HG03571 (cell line): Measurements from ENCODE around the gene KLK13.

ENCODE experiments used
- ATAC-seq: cut with Tn5 transposase; IDR thresholded peaks from one replicate; pipeline ENCODE4 v1.9.1; 2021; ENCODE audit not compliant: unreplicated experiment

The KLK13 gene

DNA sequence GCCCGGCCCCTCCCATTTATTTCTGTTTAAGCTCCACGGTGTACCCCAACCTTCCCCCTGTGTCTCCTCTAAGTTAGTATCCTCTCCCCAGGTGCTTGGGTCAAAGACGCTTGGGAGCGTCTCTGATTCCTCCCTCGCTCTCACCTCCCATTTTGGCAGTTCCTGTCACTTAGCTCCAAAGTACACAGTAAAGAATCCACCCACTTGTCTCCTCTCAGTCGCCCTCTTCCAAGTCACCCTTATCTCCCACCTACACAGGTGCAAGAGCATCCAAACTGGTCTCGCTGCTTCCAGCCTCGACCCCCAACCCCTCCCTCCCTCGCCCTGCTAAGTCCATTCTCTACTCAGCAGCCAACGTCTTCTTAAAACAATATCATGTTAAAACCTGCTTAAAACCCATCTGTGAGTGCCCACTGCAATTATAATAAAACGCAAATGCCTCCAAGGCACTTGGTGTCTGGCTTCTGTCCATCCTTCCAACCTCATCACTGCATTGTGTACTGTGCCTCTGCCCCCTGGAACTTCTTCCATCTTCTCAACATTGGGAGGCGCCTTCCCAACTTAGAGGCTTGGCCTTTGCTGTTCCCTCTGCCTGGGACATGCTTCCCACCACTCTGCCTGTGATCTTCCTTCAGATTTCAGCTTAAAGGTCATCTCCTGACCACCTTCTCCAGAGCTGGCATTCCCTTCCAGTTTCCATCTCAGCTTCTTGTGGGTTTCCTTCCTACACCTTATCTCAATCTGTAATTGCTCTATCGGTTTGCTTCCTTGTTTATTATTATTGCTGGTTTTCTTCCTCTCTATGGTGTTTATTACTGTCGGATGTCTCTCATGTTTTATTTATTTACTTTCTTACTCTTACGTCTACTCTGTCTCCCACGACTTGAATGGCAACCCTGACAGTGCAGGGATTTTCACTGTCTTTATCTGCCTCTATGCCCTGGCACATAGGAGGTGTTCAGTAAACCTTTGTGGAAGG, 27.3 kb upstream of the KLK13 start:
- no peak for ATAC-seq

DNA sequence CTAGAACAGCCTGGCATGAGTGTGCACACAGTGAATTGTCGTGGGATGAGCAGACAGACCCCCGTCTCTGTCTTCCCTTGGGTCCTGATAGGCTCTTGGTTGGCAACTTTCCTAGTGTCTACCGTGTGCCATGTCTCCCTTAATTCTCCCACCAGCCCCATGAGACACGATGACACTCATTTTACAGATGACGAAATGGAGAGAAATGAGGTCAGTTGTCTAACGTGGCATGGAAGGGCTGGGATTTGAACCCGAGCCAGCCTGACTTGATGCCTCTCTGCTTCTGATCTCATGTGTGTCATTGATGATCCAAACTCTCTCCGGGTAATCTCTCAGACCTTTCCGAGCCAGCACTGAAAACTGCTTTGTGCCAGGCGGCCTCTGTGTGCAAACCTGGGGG, 26.2 kb upstream of the KLK13 start:
- ATAC-seq, result no peak

DNA sequence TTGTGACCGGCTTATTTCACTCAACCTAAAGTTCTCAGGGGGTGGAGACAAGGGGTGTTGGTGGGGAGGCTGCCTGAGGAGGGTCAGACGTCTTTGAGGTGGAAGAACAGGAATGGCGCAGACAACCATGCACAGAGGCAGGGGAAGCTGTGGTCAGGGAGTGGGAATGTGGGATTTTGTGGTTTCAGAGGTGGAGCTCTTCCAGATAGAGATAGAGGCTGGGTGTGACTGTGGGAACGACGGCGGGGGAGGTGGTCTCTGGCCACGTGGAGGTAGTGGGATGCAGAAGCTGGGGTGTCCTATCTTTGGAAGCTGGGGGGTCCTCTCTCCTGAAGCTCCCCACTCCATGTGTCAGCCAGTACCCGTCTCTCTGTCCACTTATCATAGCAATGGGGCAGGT, 25.6 kb upstream of the KLK13 start:
- ATAC-seq, result no peak

DNA sequence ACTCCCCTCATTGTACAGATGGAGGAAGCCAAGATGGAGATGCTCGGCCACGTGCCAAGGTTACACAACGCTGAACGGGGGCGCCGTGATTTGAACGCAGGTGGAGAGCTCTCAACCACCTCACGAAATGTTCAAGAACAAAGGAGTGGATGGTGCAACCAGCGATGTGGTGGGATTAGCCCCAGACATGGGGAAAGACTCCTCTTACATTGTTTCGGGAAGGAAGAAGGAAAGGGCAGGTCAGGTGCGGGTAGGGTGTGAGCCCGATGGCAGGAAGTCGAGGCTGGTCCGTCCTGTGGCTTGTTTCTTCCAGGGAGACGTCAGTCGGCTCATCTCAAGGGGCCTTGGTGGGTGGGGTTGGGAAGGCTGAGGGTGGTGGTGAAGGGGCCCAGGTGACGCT, 24.9 kb upstream of the KLK13 start:
- no peak for ATAC-seq

DNA sequence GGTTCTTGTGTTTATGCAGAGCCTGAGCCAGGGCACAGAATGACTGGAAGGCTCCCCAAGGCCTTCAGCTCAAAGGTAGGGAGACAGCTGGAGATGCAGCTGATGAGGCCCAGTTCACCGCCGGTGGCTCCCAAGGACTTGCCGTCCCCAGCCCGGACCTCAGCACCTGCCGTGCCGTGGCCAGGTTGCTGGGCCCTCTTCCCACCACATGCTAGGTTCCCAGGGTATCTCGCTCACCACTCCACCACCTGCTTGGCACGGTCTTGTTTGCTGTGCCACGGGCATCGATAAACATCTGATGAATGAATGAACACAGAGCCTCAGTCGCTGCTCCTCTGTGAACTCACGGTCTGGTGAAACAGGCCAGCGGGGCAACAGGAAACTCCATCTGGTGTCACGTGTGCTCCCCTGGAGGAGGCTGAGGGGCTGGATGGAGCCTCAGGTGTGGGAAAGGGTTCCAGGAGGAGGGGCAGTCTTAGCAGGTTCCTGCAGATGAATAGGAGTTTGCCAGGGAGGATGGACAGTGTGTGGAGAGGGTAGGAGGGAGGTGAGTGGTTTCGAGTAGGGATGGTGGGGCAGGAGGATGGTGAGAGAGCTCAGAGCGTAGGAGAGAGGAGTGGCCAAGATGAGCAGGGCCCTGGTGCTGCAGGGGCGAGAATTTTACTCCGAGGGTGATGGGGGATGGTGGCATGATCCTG, 21.4 kb upstream of the KLK13 start:
- ATAC-seq, result no peak

DNA sequence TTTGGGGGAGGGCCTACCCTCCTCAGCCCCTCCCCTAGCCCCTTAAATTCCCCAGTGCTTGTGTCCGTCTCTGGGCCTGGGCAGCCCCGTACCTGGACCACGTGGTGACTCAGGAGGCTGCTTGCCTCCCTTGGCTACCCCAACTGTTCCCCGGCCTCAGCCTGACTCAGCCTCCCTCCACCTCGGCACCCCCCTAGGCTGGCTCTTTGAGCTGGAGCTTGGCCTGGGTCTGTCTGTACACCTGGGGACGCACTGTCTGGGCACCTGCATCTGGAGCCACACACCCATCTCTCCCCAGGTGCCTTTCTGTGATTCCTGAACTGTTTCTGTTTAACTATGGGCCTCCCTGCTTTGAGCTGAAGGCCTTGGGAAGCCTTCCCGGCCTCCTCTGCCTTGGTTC, 19.6 kb upstream of the KLK13 start:
- ATAC-seq, result no peak

DNA sequence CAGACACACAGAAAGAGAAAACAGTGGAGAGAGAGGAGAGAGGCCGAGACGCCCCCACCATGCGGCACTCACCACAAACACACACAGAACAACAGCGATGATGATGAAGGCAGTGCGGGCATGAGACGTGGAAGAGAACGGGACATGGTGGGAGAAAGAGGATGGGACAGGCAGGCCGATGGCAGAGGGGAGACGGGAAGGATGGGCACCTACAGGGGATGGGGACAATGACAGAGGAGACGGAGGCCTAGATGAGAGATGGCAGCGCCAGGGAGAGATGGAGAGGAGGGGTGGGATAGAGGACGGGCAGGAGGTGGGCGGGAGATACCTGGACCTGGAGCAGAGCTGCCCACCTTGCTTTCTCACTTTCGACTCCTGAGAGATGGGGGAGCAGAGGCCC, 18.9 kb upstream of the KLK13 start:
- ATAC-seq, result no peak

DNA sequence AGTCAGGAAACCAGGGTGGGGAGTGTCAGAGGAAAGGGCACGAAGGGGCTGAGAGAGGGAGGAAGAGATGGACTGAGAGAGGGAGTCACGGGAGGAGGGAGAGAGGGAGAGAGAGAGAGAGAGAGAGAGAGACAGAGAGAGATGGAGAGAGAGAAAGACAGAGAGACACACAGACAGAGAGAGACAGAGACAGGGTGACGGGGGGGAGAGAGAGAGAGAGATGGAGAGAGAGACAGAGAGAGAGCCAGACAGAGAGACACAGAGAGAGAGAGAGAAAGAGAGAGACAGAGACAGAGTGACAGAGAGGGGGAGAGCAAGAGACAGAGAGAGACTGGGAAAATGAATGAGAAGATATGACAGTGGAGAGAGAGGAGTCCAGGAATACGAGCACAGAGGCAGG, 18.3 kb upstream of the KLK13 start:
- ATAC-seq, result no peak

DNA sequence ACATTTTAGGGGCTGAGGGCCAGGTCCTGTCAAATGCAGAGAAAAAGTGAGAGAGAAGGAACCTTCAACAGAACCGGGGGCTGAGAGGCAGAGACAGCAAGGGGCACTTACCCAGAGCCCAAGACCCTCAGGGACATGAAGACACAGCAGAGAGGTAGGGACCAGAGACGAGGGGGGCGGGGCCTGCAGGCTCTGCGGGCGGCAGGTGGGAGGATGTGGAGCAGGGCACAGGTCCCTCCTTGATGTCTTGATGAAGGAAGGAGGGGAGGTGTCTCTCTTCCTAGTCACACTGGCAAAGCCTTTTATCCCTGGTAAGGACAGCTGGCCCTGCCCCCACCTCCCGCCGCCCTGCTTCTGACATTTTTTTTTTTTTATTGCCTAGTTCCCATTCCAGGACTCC, 17.7 kb upstream of the KLK13 start, which contains the start of gene KLK14:
KLK14 (minus strand) TSS at position 277 of the 400 bp plus-strand sequence; CDS start at position 4, 273 bp downstream.
- no peak for ATAC-seq

DNA sequence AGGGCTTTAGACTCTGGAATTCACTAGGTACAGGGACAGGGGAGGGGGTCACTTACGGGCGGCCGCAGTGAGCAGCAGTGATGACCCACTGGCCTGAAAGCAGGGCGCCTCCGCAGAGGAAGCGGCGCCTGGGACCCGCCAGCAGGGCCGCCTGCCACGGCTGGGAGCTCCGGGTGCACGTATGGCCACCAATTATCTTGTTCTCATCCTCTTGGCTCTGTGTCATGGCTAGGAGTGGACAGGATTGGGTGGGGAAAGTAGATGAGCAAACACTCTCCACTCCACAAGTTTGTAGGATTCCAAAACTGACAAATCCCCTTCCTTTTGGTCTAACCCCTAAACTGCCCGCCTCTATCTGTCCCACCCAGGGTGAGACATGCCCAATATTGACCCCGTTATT, 16.6 kb upstream of the KLK13 start:
- no peak for ATAC-seq

DNA sequence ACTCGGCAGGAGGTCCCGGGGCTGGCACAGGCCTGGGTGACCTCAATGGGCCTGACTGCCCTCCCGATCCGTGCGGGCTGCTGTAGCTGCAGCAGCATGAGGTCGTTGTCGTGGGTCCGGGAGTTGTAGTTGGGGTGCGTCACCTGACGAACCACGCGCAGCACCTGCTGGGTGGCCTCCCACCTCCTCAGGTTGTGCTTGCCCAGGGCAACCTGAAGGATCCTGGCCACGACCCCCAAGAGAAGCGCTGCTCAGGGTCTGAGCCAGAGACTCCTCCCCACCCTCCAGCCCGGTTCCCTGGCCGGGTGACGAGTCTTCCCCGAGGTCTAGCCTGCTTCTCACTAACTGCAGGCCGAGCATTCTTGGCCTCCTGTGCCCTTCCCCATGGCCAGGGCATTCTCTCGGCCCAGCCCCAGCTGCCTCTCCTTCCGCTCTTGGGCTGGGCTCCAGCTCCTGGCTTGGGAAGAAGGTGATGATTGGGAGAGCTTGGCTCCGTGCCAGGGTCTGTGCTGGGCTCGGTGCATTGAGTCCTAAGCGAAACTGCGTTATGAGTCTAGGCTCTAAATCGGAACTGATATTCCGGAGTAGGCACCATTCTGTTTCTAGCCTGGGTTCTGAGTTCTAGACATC, 14.7 kb upstream of the KLK13 start:
- no peak for ATAC-seq

DNA sequence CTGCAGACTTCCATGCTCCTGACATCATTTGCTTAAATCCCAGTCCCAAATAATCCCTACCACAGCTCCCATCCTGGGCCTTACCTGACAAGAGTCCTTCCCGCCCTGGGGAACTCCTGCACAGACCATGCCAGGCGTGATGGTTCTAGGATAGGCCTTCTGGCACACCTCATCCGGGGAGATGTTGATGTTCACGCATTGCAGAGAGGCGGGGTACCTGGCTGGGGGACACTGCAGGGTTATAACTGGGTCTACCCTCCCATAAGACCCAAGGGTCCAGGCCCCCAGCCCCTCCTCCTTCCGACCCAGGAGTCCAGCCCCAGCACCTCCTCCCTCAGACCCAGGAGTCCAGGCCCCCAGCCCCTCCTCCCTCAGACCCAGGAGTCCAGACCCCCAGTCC, 13.8 kb upstream of the KLK13 start:
- ATAC-seq, result no peak

DNA sequence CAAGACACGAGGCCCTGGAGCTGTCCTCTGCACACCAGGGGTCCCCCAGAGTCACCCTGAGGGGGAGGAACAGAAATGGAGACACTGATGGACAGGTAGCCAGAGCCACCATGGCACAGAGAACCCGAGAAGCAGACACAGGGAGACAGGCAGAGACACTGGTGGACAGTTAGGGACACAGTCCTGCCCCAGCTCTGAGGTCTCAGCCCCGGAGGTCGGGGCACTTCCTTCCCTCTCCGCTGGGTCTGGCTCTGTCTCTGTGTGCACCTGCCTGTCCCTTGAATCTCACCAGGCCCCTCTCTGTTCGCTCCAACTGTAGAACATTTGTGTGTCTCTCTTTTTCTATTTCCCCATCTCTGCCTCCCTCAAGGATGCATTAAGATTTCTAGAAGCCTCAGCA, 13.2 kb upstream of the KLK13 start:
- ATAC-seq, result no peak

DNA sequence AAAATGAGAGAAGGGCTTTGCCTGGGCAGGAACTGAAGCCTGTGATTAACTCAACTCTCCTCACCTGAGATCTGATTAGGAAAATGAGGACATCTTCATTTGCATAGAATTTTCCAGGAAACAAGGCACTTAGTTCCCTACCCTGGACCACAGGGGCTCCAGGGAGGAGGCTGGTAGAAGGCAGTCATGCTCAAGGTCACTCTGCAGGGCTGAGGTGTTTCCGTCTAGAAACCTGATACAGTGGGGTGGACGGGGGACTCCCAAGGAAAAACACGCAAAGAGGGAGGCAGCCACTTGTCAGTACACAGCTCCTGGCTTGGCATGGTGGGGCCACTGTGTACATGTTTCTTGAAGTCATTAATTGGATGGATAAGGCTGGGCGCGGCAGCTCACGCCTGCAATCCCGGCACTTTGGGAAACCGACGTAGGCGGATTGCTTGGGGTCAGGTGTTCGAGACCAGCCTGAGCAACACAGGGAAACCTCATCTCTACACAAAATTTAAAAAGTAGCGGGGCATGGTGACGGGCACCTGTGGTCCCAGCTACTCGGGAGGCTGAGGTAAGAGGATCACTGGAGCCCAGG, 11.8 kb upstream of the KLK13 start:
- ATAC-seq, result no peak

DNA sequence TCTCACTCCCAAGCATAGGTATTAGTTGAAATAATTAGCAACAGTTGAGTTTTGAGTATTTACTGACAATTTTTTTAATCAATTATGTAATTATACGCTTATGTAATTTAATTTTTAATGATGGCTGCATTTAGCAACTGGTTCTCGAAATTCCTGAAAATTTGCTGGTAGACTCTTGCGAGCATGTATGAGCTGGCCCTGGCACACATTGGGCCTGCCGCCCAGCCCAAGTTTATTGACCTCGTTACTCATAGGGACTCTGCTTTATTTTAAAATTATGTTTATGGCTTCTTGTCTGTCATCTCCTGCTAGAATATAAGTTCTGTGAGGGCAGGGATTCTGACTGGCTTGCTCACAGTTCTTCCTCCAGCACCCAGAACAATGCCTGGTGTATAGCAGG, 11.1 kb upstream of the KLK13 start:
- ATAC-seq, result no peak

DNA sequence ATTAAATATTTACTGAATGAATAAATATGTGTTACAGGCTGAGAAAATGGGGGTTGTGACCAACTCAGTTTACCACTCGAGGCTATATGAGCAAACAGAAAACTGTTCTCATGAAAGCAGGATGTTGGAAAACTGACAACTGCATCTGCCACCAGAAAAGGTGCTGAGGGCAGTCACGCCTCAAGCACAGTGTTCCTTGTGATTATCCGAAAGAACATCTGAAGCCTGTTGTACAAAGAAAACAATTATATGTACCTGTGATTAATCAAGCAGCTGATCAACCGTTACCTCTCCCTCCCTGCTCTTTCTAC, 6.2 kb upstream of the KLK13 start:
- ATAC-seq, result no peak

DNA sequence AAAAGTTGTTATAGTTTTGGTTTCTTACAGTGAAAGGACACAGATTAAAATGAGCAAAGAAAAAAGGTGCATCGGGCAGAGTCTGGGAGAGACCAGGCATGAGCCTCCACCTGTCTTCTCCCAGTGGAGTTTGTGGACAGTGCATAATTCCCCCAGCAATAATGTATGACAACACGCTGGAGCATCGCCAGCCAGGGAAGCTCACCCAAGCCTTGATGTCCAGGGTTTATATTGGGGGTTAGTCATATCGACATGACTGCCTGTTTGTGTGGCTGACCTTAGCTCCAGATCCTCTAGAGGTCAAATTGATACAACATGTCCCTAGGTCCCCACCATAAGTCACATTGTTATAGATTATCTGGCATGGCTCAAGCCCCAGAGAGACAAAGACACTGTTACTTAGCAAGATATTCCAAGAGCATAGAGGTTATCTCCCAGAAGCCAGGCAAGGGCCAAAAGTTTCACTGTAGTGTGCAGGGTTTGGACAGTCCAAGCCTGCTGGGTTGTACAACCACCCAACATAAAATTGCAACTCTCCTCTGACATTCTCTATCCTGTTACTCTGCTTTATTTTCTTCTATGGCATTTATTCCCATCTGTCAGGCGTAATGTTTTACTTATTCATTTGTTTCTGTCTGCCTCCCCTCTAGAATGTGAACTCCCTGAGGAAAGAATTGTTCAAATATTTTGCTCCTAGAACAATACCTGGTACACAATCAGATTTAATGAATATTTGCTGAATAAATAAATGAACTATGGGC, 5.6 kb upstream of the KLK13 start:
- ATAC-seq, result no peak

DNA sequence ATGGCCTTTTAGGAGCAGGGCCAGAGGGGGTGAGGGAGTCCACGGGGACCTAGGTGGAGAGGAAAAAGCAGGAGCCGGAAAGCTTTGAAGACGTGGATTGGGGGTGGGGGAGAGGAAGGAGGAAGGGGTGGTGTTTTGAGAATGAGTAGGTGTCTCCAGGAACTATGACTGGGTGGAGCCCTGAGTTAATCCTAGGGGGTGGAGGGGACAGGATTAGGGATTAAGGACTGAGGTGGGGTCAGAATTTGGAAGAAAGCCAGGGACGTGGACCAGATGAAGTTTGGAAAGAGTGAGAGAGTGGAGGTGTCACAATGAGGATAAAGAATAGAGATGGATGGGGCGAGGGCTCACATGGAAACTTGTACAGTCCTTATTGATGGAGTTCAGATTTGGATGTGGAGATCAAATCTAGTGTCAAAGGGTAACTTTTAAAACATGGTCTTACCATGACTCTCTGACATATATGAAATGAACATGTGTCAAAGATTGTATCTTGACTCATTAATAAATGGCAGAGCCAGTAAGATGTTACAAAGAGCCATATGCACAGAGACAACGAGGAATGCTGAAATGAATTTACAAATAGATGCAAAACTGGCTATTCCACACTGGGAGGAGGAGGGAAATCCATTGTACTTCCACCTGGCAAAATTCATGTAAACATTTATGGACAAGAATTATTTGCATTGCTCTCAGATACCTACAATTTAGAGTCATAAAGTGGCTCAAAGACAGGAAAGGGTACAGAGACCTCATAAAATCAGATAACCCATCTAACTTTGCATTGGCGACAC, 1.7 kb upstream of the KLK13 start:
- no peak for ATAC-seq

DNA sequence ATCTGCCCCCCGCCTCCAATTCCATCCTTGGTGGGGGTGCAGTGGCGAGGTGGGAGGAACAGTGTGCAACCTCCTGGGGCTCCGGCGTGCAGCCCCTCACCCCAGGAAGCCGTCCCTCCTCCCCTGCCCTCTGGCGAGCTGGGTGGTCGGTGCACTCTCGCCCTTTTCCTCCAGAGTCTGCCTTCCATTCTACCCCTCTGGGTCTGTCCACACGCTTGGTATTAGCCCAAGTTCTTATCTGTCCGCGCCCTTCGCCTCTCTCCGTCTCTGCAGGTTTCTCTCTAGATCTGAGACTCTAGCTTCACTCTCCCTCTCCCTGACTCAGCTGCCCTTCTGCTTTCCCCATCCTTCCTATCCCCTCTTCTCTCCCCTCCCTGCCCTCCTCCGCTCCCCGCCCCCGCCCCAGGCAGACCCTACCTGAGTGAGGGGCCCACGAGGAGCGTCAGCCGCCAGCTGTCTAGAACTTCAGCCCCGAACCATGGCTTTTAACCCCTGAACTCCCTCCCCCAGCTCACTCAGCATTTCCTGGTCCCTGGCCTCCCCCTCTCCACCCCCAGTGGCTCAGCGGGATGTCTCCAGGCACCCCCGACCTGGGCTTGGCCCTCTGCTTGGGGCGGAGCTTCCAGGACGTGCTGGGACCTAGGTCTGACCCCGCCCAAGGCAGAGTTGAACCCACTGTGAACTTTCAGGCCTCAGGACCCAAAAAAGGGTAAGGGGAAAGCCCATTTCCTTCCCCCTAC, 499 bp upstream of the KLK13 start:
- no peak for ATAC-seq
